Activated gamma-delta T cell (primary cell): ENCODE measurements around the gene FAM184B.
"Not testable (repeated sequence)": the region's sequence is repeated elsewhere in the genome, so short reads cannot be mapped to it uniquely, and the experiment has no call there.

Experiments used
- DNase-seq: peaks from one replicate; lab custom pipeline; 2025; lab: John Stamatoyannopoulos, UW

FAM184B gene

GRCh38 chr4:17681281-17682221 is 99.9 kb downstream of the FAM184B start:
- no peak for DNase-seq

DNA sequence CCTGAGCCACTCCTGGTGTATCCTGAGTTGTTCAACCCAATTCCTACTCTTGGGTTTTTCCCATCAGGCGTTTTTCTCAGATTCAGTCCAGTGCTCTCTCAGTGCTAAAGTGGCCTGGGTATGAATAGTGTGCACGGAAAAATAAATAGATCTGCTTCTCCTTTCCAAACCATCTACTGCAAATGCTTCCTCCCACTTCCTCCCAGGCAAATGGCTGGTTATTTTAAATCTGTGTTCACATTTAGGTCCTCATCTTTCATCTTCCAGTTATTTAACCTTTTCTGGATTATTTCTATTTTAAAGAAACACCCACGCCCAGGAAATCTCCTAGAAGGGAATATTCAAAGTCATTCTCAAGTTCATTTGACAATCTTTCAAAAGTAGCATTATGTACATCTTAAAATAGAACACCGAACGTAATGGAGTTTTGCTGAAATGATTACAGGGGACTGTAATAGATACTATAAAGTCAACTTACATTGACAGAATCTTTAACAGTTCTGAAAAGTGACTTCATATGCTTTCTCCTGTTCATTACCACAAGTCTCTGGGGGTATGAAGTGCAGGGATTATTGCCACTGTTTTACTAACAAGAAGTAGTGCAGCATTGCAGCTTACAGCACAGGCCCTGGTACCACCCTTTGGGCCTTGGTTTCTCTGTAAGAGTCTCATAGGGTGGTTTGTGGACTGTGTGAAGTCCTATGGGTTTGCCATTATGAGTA is 100.7 kb downstream of the FAM184B start:
- no peak for DNase-seq

DNA sequence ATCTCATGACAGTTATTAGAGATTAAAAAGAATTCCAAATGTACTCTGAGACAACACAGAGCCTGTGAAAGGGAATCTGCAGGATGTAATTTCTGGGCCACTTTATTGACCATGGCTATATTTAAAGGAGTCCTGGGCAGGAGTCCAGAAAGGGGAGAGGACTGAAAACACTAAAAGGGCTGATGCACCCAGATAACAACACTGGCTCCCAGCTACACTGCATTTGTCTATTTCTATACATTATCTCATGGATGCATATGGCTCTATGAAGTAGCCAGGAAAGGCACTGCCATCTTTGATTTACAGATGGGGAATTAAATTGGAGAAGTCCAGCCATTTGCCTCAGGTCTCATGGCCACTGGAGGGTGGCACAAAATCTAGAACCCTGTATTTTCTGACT is 111.0 kb downstream of the FAM184B start:
- DNase-seq: no peak

- no peak for DNase-seq
Measured at GRCh38 chr4:17667653-17668201, 113.7 kb downstream of the FAM184B start.

DNA sequence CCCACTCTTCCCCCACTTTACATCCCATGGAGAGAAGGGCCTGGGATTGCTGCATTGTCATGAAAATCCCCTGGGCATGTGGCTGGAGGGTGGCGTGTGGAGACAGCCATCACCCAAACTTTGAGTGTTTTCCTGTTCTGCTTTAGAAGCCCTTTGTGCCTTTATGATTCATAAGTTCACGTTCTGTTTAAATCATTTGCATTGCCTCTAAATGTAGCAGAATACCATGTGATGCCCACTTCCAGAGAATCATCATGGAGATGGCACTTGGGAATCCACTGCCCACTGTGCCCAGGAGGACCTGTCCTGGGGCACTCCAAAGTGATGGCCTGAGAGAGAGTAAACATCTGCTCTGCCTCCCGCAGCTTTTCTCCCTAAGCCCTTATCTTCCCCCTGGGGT is 114.2 kb downstream of the FAM184B start:
- DNase-seq: no peak

DNA sequence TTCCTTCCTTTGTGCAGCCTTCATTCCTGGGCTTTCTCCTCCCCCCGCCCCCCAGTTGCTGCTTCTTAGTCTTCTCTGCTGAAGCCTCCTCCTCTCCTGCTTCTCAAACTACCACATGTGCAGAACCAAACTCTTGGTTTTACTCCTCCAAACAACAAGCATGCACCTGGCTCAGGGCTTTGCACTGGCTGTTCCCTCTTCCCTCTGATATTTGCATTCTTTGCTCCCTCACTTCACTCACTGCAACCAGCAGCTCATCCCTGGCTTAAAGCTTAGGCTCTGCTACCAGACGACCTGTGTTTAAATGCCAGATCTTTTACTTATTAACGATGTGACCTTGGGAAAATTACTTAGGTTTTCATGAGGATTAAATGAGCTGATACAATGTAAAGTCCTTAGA is 115.6 kb downstream of the FAM184B start:
- DNase-seq: no peak

DNA sequence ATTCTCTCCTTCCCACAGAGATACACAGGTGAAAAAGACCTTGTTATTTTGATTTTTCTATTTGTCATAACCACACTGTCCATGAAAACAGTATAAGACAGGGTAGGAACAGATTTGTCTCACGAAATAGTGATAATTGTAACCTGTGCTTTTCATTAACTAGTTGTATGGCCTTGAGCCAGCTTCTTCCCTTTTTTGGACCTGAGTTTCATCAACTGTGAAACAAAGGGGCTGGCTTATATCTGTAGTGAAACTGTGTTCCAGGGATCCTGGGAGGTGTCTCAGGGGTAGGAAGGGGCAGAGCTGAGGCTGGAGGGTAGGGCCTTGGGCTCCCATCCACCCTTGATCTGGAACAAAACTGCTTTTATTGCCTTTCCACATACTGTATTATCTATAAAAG is 116.1 kb downstream of the FAM184B start:
- DNase-seq: no peak

- no peak for DNase-seq
Measured at GRCh38 chr4:17664755-17665154, 116.7 kb downstream of the FAM184B start.

- no peak for DNase-seq
Measured at GRCh38 chr4:17662694-17663093, 118.7 kb downstream of the FAM184B start.

- not testable (repeated sequence) for DNase-seq
Measured at GRCh38 chr4:17659196-17659595, 122.2 kb downstream of the FAM184B start.

DNA sequence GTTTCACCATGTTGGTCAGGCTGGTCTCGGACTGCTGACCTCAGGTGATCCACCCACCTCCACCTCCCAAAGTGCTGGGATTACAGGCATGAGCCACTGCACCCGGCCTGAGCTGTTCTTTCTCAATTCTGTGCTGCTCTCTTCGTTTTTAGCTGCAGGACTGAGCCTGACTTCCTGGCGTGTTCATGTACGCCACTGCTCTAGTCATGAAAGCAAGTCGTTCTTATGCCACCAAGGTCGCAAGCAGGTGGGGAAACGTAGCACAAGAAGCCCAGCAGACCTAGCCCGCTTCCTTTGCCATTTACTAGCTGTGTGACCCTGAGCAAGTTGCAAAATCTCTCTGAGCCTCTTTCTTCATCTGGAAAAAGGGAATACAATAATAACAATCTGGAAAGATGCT is 123.6 kb downstream of the FAM184B start:
- DNase-seq: no peak

DNA sequence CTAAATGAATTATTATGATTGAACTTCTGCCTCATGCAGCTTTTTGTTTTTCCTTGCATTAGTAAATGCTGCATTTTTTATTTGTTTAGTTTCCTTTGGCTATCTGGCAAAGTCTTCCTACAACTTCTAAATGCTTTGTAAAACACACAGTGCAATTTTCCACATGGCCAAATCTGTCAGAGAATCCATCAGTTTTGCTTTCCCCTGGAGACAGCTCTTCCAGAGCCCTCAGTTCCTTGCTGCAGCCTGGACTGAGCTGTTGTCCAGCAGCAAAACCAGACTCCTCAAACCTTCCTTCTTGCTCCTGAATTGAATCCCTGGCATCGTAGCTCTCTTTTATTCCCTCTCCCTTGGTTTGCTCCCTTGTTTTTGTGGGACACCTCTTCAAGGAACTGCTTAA is 124.3 kb downstream of the FAM184B start:
- DNase-seq: no peak

- DNase-seq: no peak
Measured at GRCh38 chr4:17654701-17655100, 126.7 kb downstream of the FAM184B start.

DNA sequence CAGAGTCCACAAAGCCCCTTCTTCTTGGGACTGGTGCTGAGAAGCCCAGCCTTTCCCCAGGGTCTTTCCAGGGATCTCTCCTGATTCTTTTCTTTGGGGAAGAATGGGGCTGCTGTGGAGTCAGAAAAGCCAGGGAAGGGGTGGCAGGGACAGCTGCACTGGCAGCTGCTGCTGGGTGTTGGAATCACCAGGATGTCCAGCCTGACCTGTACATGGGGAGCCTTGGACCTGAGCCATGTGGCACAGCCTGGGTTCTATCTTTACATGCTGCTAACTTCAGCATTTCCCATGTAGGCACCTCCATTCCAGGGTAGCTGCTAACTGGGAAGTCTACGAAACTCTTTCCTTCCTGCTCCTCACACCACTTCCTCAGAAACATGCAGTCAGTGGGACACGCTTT is 131.0 kb downstream of the FAM184B start:
- no peak for DNase-seq

- DNase-seq: no peak
Measured at GRCh38 chr4:17647927-17648326, 133.5 kb downstream of the FAM184B start.

- DNase-seq: no peak
Measured at GRCh38 chr4:17647176-17647806, 134.1 kb downstream of the FAM184B start.

DNA sequence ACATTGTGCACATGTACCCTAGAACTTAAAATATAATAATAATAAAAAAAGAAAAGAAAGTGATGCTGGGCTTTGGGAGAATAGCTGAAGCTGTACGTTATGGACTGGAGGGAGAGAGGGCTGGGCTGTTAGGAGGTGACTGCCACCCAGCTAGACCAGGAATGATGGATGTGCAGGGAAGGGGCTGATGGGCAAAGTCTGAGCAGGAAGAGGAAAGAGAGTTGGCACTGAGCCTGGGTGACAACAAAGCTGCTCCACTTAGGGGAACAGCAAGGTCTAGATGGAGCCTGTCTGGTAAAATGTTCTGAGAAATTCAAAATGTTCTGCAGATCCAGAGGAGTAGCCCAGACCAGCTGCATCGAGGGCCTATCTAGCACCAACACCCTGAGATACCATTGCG is 134.7 kb downstream of the FAM184B start:
- DNase-seq: no peak

DNA sequence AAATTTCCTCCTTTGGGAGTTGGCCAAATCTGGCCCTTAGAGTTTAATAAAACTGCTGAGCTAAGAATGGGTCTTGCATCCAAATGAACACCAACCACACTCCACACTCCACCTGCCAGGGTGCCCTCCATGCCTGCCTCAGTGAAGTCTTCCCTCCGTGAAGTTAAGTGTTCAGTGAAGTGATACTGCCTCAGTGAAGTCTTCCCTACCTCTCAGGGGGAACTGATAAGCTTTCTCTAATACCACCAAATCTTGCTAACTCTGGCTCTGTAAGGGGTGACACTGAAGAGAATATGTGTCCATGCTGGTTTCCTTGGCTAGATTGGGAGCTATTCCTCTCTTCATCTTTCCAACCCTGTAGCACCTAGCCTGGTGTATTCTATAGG is 139.0 kb downstream of the FAM184B start:
- no peak for DNase-seq

DNA sequence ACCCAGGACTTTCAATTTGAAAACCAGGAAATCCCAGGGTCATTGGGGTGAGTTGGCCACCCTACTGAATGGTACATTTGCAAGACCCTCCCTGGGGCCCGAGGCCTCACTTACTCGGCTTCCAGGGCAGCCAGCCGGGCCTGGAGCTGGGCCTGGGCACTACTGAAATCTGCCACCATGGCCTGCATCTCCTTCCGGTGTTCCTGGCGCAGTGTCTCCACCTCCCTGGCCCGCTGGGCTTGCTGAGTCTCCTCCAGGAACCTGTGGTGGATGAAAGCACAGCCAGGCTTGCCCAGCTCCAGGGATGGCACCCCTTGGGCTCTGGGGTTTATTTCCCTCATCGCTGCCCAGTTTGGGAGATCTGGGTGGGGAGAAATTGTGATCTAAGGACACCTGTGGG is 142.3 kb downstream of the FAM184B start:
- DNase-seq: no peak

DNA sequence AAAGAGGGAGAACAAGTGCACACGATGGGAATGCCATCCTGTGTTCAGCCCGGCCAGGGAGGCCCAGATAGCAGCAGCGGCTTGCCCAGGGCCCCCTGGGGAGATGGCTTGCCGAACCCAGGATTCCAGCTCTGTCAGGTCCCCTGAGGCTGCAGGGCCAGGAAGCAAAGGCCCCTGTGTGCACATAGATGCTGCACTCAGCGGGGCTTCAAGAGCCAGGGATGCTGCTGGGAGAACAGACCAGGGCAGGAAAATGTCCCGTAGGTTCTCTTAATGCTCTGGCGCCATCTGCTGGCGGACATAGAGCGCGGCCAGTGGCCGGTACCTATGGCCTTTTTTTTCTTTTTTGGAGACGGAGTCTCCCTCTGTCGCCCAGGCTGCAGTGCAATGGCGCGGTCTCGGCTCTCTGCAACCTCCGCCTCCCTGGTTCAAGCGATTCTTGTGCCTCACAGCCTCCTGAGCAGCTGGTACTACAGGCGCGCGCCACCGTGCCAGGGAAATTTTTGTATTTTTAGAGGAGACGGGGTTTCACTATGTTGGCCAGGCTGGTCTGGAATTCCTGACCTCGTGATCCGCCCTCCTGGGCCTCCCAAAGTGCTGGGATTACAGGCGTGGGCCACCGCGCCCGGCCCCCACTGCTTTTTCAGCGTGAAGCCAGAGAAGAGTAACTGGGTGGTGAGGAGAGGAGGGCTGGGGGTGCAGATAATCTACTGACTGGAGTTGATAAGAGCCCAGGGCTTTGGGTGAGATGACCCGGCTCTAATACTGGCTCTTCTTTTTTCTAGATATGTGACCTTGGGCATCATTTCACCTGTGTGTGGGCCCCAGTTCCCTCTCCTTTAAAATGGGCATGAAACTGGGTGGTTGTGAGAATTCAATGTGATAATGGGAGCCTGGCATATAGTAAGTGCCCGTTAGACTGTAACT is 144.5 kb downstream of the FAM184B start:
- DNase-seq: peak; percentile 18

- DNase-seq: no peak
Measured at GRCh38 chr4:17636341-17636695, 145.1 kb downstream of the FAM184B start.
